ENCODE data around the gene GAPT. TPM values are rescaled to one million over a fixed set of nuclear protein-coding genes. Genes with fewer than 3 reads are reported as not detected.

The GAPT gene
- polyA plus RNA-seq, 1 donor (not counting 4 experiments of a cell fraction or from before 2014, with no cell fraction given): not detected

DNA sequence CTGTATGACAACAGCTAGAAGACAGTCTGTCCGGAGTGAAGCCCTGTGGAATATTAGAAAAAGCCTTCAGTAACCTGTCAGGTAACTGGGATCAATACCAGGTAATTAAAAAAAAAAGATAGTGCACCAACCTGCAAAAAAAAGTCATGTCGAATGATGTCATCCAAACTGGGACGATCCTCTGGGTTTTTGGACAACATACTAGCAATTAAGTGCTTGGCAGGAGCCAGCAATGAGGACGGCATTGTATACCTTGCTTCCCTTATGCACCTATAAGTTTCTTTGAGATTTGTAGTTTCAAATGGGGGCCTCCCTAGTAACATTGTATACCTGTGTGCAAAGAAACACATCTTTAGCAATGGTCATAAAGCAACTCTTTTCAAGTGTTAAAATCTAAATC lies 34.2 kb upstream of the GAPT start:
- Histone ChIP-seq H3K9me1 (ENCODE audit: control insufficient read depth, extremely low read depth, insufficient read depth, low read length) (peaks cover 3% of the 10 kb centered on the region), H3K27me3 (ENCODE audit: control insufficient read depth, extremely low read depth, insufficient read depth, low read length) (no peaks in the 10 kb centered on the region), H3K36me3 (ENCODE audit: control insufficient read depth in 2 of 2, extremely low read depth in 1 of 2, insufficient read depth in 2 of 2, low read length in 2 of 2) (peaks cover 21 to 39% of the 10 kb centered on the region in 2 experiments), H3K4me3 (ENCODE audit: control insufficient read depth in 2 of 3, extremely low read depth in 1 of 3, insufficient read depth in 2 of 3, low read depth in 1 of 3, low read length in 3 of 3) (peak overlapping the region; percentile 70 to 100 (median 100)), H3K9ac (ENCODE audit: control insufficient read depth, extremely low read depth, insufficient read depth, low read length) (peak overlapping the region; percentile 95), H2AFZ (ENCODE audit: control insufficient read depth, low read length) (no peak overlapping the region), H3K27ac (ENCODE audit: control insufficient read depth, insufficient read depth, low read length) (peak overlapping the region; percentile 91), H3K4me1 (ENCODE audit: control insufficient read depth, extremely low read depth, insufficient read depth, low read length) (peaks cover 53% of the 10 kb centered on the region), H3K9me3 (ENCODE audit: control insufficient read depth, low read depth, low read length) (no peaks in the 10 kb centered on the region), H3K79me2 (ENCODE audit: control insufficient read depth, insufficient read depth, low read length) (peaks cover 55% of the 10 kb centered on the region), H3K4me2 (ENCODE audit: control insufficient read depth, extremely low read depth, insufficient read depth, low read depth, low read length) (peak overlapping the region; percentile 91), H4K20me1 (ENCODE audit: control insufficient read depth, extremely low read depth, insufficient read depth, low read length) (peaks cover 44% of the 10 kb centered on the region)
- TF ChIP-seq, protein P1, sequence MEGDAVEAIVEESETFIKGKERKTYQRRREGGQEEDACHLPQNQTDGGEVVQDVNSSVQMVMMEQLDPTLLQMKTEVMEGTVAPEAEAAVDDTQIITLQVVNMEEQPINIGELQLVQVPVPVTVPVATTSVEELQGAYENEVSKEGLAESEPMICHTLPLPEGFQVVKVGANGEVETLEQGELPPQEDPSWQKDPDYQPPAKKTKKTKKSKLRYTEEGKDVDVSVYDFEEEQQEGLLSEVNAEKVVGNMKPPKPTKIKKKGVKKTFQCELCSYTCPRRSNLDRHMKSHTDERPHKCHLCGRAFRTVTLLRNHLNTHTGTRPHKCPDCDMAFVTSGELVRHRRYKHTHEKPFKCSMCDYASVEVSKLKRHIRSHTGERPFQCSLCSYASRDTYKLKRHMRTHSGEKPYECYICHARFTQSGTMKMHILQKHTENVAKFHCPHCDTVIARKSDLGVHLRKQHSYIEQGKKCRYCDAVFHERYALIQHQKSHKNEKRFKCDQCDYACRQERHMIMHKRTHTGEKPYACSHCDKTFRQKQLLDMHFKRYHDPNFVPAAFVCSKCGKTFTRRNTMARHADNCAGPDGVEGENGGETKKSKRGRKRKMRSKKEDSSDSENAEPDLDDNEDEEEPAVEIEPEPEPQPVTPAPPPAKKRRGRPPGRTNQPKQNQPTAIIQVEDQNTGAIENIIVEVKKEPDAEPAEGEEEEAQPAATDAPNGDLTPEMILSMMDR (optimal IDR thresholded peaks at IDR 0.05 in 1 of 3, IDR thresholded peaks at IDR 0.05 in 1 of 3, conservative IDR thresholded peaks at IDR 0.05 in 1 of 3; ENCODE audit: extremely low read depth in 1 of 3, insufficient read depth in 2 of 3, low read length in 3 of 3): no peak
- TF ChIP-seq EZH2 (IDR thresholded peaks at IDR 0.05; ENCODE audit: low read length): no peak
- DNase-seq (ENCODE audit: low read depth, low spot score) (peak; percentile 56), FAIRE-seq (no peak)
- dilution Hi-C loops (cut with MboI; ENCODE audit: extremely low pct_ligation_motif_present, low sequenced_read_pairs): no loop called here

DNA sequence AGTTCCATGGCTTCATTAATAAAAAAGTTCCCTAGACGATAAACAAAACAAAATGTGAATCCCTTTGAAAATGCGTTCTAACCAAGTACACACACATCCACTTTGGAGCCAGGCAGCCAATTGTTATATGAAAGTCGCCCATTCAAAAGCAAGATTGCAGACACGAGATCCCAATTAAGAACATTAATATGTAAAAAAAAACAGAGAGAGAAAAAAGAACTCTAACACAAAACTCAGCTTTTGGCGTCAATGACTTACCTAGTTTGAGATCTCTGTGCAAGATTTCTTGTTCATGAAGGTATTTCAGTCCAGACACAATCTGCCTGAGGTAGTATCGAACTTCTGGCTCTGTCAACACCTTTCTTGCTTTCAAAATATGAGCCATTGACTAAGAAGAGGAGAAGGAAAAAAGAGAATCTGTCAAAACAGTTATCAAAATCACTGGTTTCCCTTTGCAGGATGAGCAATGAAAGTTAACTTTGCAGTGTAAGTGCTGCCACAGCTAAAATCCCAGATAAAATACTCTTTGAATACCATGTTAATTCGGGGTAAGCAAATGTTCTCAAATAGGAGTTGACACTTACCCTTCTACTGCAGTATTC lies 33.0 kb upstream of the GAPT start:
- Histone ChIP-seq H4K20me1 (ENCODE audit: control insufficient read depth, extremely low read depth, insufficient read depth, low read length) (peaks cover 44% of the 10 kb centered on the region), H3K79me2 (ENCODE audit: control insufficient read depth, insufficient read depth, low read length) (peaks cover 55% of the 10 kb centered on the region), H3K9ac (ENCODE audit: control insufficient read depth, extremely low read depth, insufficient read depth, low read length) (peak overlapping the region; percentile 95), H3K27me3 (ENCODE audit: control insufficient read depth, extremely low read depth, insufficient read depth, low read length) (no peaks in the 10 kb centered on the region), H3K4me1 (ENCODE audit: control insufficient read depth, extremely low read depth, insufficient read depth, low read length) (peaks cover 50% of the 10 kb centered on the region), H3K4me3 (ENCODE audit: control insufficient read depth in 2 of 3, extremely low read depth in 1 of 3, insufficient read depth in 2 of 3, low read depth in 1 of 3, low read length in 3 of 3) (peak overlapping the region; percentile 70 to 100 (median 100)), H3K27ac (ENCODE audit: control insufficient read depth, insufficient read depth, low read length) (peak overlapping the region; percentile 91), H3K36me3 (ENCODE audit: control insufficient read depth in 2 of 2, extremely low read depth in 1 of 2, insufficient read depth in 2 of 2, low read length in 2 of 2) (peaks cover 20 to 39% of the 10 kb centered on the region in 2 experiments), H3K9me1 (ENCODE audit: control insufficient read depth, extremely low read depth, insufficient read depth, low read length) (peaks cover 3% of the 10 kb centered on the region), H3K9me3 (ENCODE audit: control insufficient read depth, low read depth, low read length) (no peaks in the 10 kb centered on the region), H2AFZ (ENCODE audit: control insufficient read depth, low read length) (no peak overlapping the region), H3K4me2 (ENCODE audit: control insufficient read depth, extremely low read depth, insufficient read depth, low read depth, low read length) (peak overlapping the region; percentile 91)
- DNase-seq (ENCODE audit: low read depth, low spot score): no peak
- no peak for FAIRE-seq
- no peak for TF ChIP-seq EZH2 (IDR thresholded peaks at IDR 0.05; ENCODE audit: low read length)
- TF ChIP-seq, protein P1 (optimal IDR thresholded peaks at IDR 0.05 in 1 of 3, IDR thresholded peaks at IDR 0.05 in 1 of 3, conservative IDR thresholded peaks at IDR 0.05 in 1 of 3; ENCODE audit: extremely low read depth in 1 of 3, insufficient read depth in 2 of 3, low read length in 3 of 3): no peak
- dilution Hi-C loops (cut with MboI; ENCODE audit: extremely low pct_ligation_motif_present, low sequenced_read_pairs): no loop called here

All from keratinocyte (primary cell).